GM19455 (cell line): ENCODE measurements around the gene ZXDC.

ENCODE experiments used
- ATAC-seq: cut with Tn5 transposase; IDR thresholded peaks from one replicate; pipeline ENCODE4 v1.9.1; 2021; ENCODE audit not compliant: unreplicated experiment

Gene ZXDC

DNA sequence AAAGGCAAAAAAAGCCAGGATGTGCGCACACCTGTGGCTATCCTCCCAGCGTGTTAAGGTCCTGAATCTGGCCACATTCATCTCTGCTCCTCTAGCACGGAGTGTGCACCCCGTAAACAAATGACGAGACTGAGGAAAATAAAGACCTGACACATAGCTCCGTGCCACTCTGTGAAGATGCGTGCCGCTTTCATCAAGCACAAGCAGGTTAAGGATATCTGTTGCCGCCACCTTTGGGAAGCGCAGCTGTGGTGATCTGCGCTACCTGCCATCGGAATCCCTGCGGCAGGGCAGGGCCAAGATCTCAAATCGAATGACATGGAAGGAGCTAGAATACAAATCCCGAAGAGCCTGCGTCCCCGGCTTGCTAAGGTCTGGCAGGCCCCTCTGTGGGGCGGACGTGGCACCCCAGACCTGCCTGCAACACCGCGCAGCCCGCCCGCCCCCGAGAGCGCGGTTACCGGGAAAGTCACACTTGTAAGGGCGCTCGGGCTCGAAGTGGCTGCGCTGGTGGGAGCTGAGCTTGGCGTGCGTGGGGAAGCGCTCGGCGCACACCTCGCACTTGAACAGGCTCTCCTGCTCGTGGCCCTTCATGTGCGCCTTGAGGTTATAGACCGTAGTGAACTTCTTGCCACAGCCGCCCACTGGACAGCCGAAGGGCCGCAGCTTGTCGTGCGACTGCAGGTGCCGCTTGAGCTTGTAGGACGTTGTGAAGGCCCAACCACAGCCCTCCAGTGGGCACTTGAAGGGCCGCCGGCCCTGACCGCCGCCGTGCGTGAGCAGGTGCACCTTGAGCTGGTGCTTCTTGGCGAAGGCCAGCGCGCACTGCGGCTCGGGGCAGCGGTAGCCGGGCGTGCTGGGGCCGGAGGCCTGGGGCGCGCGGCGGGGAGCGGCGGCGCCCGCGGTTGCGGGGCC, 936 bp downstream of the ZXDC start:
- ATAC-seq, result peak; percentile 30

DNA sequence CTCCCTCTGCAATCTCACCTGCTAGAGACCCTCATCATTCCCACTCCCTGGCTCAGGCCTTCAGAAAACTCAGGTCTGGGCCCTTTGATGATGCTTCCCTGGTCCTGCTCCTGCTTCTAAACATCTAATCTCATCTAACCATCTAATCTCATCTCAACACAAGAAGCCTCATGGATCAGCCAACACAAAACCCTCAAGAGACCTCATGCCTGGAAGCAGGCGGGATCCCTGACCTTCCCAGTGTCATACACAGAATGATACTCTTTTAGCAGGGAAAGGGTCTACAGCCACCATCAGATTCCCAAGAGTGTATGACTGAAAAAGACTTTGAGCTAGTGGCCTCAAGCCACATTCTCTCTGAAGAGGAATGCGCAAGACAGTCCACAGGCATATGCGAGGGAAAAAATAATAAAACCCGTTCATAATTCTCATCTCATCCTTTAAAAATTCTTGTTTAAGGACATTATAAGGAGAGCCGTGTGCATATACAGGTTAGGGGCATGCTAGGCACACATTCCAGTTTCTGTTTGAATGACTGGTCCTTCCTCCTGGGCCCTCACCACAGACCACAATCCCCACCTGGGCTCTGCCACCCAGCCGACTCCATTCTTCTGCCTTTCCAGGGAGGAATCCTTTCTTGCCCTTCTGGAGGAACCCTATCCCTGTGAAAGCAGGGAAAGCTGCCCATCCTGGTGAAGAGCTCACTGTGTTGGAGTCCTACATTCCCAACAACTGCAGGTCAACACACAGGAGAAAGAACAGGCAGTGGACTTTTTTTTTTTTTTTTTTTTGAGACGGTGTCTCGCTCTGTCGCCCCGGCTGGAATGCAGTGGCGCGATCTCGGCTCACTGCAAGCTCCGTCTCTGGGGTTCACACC, 2.2 kb downstream of the ZXDC start:
- ATAC-seq, result no peak

DNA sequence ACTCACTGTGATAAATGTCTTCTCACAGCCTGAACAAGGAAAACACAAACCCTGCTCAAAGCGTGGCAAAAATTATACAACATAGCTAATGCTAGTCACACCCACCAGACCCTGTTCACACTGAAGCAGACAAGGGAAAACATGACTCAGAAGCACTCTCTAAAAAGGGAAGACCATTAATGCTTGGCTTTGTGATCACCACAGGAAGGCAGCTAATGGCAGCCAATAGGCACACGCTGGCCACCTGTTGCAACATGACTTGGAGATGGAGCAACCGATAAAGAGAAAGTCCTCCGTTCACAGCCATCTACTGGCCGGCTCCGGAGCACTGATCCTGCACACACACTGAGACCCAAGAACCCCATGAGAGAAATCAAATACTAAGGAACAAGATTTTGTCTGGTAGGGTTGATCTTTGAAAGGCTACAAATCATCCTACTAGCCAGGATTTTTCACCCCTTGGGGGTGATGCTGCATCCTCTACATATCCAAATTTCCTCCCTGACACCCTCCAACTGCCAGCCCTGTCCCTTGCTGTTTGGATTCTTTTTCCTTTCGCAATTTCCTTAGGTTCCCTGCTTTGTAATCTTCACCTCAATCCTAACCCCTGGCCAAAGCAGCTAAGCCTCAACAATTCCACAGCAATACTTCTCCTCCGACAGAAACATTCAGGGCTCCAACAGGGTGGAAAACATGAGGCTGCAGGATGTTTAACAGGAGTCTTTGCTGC, 3.2 kb downstream of the ZXDC start:
- ATAC-seq, result no peak

DNA sequence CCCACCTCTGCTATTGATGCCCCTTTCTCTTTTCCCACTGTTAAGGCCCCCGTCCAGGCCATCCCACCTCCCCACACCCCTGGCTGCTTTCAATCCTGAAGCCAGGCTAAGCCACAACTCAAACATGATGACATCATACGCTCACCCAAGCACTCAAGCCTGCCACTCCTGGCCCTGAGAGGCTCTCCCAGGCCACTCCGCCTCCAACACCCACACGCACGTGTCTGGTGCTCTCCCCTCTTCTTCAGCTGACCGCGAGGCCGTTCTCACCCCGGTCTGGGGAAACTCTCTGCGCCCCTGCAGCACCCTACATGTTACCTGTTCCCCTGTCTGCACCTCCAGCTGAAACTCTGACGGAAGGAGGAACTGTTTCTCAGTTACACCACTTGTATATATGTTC, 6.2 kb downstream of the ZXDC start:
- no peak for ATAC-seq

DNA sequence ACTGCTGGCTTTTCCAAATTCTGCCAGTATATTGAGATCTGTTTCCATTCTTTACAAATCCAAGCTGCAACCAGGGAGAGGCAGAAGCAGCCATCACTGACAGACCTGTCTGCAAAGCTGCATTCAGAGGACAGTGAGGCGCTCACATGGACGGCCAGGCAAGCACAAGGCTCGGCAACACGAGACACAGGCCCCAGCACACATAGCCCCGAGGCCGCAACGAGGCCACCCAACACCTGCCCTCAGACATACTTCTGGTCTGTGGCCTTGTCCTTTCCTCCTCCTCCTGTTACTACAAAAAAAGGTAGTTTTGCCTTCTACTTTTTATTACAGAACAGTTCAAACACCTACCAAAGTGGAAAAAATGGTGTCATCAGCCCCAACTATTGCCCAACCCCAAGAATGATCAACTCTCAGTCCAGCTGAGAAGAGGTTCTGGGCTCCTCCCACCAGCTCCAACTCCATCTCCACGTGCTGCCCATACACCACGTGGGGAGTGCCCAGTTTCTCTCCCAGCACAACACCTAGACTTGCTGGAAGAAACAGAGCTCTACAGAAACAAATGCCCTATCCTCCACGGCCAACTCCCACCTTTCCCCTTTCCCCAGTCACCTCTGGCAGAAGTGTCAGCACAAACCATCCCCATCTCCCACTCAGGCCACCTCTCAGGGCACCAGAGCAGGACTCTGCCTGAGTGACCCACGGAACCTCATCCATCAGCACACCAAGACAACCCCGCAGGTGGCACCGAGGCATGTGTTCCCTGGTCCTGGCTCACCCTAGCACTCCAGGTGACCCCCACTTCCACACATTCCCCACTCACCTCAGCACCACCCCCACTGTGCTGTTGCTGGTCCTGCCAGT, 7.4 kb downstream of the ZXDC start:
- no peak for ATAC-seq

DNA sequence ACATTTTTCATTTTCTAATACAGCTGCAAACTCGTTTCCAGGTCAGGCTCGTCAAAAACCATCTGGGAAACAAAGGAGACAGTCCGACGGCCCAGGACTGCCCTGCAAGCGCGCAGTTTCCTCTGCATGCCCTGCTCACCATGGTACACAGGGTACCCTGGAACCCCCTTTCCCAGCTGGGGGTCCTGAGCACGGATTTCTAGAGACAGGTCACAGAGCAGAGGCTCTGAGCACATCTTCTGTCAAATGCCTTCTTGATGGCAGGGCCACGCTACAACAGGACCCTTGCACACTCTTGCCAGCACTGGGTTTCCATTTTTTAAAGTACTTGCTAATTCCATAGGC, 8.1 kb downstream of the ZXDC start:
- ATAC-seq, result no peak

DNA sequence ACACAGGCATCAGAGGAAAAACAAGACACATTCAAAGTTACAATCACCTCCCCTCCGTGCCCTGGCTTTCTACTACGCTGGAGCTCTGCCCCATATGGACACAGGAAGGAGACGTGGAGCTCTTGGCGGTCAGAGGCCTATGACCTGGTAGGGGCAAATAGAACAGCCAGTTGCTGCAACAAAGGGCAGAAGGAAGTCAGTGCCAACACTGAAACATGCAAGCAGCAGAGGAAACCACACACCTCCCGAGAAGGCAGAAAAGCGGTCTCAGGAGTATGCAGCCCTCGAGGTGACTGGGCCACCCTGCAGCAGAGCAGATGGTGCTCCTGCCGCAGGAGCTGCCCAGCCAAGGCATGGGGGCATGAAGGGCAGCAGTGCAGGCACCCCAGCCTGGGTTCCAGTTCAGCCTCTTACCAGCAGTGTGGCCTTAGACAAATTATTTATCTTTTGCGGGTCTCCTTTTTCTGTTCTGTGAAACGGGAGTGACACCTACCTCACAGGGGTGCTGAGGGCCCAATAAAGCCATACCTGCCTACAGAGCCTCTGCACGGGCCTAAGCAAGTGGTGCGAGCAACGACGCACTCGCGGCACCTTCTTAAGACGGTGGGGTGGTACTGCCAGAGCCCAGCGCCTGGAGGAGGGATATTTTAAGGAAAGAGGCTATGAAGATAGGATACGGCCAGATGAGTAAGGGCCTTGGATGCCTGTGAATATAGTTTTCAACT, 8.6 kb downstream of the ZXDC start:
- ATAC-seq, result no peak

DNA sequence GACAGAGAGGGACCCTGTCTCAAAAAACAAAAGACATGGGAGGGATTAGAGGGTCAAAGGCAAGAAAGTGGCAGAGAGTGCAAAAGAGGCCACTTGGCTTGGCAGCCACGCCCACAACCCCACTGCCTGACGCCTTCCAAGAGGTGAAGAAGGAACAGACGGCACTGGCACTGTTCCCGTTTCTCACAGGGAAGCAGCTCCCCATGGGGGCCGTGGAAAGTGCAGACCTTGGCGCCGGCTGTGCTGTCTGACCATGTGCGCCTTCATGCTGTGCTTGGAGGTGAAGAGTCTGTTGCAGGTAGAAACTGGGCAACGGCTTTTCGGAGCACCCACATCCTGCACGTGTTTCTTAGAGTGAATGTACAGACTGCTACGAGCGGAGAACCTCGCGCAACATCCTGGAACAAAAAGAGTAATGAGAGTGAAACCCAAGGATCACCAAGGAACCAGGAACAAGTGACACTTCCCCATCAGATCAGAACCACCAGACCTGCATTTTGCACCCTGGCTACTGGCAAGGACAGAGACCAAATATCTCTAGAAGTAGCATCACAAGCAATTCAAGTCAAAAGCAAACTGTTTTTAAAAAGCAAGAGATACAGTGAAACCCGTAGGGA, 9.7 kb downstream of the ZXDC start:
- no peak for ATAC-seq

DNA sequence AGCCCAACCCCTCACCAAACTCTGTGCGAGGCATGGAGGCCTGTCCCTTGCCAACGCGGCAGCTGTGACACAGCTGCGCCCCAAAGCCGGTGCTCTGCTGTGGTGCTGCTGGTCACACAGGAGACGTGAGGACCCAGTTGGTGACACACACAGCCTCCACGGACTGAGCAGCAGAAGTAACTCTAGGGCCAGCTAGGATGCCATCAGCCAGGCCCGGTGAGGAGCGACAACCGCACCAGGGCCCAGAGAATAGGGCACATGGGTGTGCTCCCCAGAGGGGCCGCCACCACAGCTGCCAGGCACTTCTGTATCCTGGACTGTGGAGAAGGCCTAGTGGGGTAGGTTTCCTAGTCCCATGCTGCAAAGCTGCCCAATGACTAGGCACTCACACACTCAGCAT, 10.7 kb downstream of the ZXDC start:
- no peak for ATAC-seq

DNA sequence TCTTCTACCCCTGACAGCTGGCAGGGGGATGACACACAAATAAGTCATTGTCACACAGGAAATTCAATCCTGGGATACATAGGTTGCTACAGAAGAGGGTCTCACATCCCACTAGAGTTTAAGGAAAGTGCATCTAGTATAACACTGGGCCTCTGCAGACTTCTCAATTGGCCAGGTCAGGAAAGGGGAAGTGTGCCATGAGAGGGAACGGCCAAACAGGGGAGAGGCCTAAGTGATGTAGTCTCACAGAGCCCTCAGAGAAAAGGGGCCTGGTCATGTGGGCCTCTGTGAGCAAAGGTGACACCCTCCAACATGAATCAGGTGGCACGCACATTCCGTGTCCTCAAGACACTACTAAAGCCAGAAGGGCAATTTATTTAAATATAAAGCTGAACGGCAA, 11.2 kb downstream of the ZXDC start:
- no peak for ATAC-seq

DNA sequence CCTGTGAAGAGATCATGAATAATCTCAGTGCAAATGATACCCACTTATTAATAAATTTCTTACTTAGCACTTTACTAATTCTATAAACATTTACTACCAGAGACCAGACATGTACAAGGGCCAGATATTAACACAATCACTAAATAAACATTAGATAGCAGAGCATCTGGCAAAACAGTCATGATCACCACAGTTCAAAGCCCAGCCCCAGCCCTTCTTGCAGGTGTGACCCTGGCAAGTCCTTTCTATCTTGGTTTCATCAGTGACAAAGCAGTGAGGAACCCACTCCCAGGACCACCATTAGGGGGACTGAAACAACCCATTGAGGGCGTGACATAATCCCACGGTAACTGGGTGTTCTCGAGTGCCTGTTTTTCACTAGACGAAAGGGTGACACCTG, 11.6 kb downstream of the ZXDC start:
- no peak for ATAC-seq

DNA sequence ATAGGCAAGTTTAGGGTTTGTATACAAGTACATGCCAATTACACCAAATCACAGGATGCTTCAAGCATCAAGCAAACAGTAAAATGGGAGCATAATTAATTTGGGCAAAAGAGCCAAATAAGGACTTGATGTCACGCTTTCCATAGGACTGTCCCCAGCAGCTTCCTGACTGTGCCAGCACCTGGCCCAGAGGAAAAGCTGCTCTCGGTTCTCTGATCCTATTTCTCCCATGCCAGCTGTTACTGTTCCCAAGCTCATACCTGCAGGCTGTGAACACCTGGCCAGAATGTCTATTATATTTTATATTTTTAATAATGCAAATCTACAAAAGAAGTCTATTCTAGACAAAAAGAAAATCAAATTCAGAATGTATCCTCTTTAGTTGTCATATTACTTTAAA, 12.2 kb downstream of the ZXDC start:
- ATAC-seq, result no peak

DNA sequence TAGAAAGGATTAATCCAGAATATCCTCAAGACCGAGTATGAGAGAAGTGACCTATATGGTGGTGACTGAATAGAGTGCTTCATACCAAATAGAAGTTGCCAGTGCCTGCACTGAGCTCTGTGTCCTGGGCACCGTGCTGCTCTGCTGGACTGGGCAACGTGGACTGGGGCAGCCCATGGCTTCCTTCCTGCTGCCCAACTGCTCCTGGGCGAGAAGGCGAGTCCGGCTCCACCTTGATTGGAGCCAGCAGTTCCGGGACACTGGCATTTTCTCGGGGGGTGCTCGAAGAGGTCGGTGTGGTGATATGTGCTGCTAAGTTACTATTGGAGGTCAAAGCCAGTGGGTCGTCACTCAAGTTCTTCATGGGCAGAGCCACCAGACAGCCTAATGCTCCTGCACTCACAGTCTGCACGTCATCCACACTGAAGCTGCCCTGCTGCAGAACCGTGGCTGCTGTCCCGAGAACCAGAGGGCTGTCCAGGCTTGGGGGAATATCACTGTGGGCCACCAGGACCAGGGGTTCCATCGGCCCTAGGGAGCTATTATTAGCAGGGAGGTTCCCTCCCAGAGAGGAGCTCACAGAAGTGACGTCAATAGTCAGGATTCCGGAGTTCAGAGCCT, 14.1 kb downstream of the ZXDC start:
- no peak for ATAC-seq

DNA sequence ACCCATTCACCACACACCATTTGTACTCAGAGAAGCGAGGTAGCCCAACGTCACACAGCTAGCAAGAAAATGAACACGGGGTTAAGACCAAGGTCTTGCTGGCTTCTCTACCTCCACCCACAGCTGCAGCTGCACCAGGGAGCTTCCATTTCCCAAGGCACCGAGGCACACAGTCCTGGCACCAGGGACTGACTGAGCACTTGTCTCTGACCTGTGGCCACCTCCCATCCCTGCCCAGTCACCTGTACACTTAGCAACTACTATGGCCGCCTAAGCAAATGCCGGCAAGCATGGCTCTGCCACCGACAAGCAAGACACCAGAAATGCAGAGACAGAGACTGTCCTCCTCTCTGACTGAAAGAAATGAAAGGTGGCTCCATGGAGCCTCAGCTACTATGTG, 15.3 kb downstream of the ZXDC start:
- no peak for ATAC-seq

DNA sequence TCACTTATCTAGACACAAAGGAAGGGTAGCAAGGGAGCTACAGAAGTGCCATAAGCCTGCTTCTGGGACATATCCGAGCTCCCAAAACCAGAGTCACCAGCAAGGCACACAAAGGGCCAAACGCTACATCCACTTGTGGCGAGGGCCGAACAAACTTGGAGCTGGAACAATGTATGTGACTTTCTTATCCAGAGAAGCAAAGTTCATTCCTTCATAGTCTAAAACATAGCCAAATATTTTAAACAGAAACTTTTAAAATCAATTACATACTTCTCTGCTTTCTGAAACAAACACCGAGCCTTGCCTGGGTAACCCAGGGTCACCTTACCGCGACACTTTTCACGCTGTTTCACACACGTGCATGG, 15.9 kb downstream of the ZXDC start:
- ATAC-seq, result no peak

DNA sequence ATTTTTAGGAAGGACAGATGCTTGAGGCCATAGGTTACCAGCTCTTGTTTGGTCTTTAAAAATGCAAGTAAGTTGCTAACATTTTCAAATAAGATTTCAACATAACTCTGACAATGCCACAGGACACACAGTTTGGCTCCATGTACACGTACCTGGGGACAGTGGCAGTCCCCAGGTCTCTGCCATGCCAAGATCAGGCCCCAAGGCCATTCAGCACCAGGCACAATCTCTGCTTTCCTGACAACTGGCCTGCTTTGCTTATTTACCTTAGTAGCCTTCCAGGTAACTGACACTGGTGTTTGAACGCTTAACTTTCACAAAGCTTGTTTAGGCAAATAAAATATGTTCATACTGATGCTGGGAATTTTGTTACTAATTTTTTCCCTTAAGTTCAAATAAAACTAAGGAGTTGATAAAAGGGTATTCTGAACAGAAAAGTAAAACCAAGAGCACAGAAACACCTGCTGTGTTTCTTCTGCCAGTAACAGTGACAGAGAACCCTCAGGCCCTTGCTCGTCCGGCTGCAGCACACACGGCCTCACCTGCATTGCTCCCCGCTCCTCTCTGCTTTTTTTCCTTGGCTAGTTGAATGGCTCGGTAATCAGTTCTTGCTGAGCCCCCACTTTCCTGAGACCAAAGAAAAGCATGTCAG, 16.5 kb downstream of the ZXDC start:
- no peak for ATAC-seq

DNA sequence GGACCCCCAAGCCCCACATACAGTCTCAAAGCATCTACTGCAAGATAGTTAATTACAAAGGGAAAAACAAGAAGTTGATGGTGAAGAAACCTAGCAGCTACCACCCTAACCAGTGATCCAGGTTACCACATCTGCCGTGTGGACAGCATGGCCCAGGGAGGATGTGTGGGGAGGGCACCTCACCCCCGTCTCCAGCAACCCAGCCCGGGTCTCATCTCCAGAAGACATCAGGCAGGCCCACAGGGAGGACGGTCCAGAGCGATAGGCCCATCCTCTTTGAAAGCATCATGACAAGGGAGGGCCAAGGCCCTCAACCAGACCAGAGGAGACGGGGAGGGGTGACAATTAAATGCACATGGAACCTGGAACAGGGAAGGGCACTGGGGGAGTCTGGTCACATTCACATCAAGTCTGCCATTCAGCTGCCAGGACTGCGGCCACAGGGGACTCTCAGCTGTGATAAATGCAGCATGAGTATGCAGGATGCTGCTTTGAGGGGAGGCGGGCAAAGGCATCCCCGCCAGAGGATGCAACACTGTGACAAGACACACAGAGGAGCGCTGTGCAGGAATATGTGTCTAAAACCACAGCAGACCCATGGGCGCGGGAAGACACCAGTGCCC, 18.8 kb downstream of the ZXDC start:
- ATAC-seq, result no peak

DNA sequence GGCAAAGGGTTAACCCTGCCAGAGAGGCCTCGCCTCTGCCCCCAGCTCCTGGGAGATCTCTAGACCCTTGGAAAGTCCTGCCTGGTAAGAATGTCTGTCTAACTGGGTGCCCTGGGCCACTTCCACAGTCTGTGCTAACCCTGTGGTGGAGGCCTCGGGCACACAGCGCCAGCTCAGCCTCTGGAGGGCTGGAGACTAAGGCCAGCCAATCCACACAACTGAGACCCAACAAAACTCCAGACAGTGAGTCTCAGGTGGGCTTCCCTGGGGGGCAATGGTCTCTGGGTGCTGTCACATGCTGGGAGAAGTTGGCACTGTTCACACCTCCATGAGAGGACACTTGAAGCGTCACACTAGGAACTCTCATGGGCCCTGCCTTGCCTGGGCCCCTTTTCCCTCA, 19.5 kb downstream of the ZXDC start:
- ATAC-seq, result no peak
